Ishikawa (cell line): ENCODE data around the gene ARHGAP9.

Experiments
- EGR1 ChIP-seq: IDR thresholded peaks from 2 replicates; pipeline ENCODE4 v1.6.1; 2012
- EP300 ChIP-seq: IDR thresholded peaks from 2 replicates; pipeline ENCODE4 v1.6.1; 2012; ENCODE audit warnings: borderline replicate concordance
- NFIC ChIP-seq: IDR thresholded peaks from 2 replicates; pipeline ENCODE4 v1.6.1; 2012
- RAD21 ChIP-seq: IDR thresholded peaks from 2 replicates; pipeline ENCODE4 v1.6.1; 2012; ENCODE audit warnings: low read depth
- TAF1 ChIP-seq: IDR thresholded peaks from 2 replicates; pipeline ENCODE4 v1.6.1; 2012; ENCODE audit warnings: low read depth, mild to moderate bottlenecking
- TCF12 ChIP-seq: IDR thresholded peaks from 2 replicates; pipeline ENCODE4 v1.6.1; 2012; ENCODE audit warnings: low read depth
- TEAD4 ChIP-seq: IDR thresholded peaks from 2 replicates; pipeline ENCODE4 v1.6.1; 2012
- YY1 ChIP-seq: IDR thresholded peaks from 2 replicates; pipeline ENCODE4 v1.6.1; 2012; ENCODE audit warnings: low read depth
- ZBTB7A ChIP-seq: IDR thresholded peaks from 2 replicates; pipeline ENCODE4 v1.6.1; 2012; ENCODE audit warnings: low read depth
- TF ChIP-seq, protein P1 (sequence below): IDR thresholded peaks from 2 replicates; pipeline ENCODE4 v1.6.1; 2012

DNA sequence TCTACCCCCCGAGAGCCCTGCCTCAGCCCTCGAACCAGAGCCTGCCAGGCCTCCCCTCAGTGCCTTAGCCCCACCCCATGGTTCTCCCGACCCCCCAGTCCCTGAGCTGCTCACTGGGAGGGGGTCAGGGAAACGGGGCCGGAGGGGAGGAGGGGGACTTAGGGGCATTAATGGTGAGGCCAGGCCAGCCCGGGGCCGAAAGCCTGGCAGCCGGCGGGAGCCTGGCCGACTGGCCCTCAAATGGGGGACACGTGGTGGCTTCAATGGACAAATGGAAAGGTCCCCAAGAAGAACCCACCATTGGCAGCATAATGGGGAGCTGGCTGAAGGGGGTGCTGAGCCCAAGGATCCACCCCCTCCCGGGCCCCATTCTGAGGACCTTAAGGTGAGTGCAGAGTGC lies 48.5 kb upstream of the ARHGAP9 start:
- no peak for TF ChIP-seq ZBTB7A
- no peak for TF ChIP-seq TEAD4
- no peak for TF ChIP-seq TCF12
- TF ChIP-seq YY1 = no peak
- TF ChIP-seq, protein P1, sequence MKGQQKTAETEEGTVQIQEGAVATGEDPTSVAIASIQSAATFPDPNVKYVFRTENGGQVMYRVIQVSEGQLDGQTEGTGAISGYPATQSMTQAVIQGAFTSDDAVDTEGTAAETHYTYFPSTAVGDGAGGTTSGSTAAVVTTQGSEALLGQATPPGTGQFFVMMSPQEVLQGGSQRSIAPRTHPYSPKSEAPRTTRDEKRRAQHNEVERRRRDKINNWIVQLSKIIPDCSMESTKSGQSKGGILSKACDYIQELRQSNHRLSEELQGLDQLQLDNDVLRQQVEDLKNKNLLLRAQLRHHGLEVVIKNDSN = no peak
- no peak for TF ChIP-seq EGR1
- TF ChIP-seq NFIC = no peak
- no peak for TF ChIP-seq EP300
- no peak for TF ChIP-seq RAD21
- TF ChIP-seq TAF1 = no peak
